K562 (cell line): ENCODE data around the gene NABP2. TPM values are rescaled to one million over a fixed set of nuclear protein-coding genes. Genes with fewer than 3 reads are reported as not detected.

ENCODE experiments used
- CCNT2 ChIP-seq: IDR thresholded peaks from 2 replicates; pipeline ENCODE4 v1.6.1; 2011; ENCODE audit warnings: borderline replicate concordance, low read depth, mild to moderate bottlenecking, moderate library complexity, mixed read lengths, low read length; ENCODE audit not compliant: insufficient read length; ENCODE audit errors: extremely low read depth
- SRSF7 ChIP-seq: fragments of 200-400 bp; formaldehyde crosslinking; optimal IDR thresholded peaks from 2 replicates; pipeline ENCODE3; 2017; ENCODE audit warnings: mild to moderate bottlenecking, low read depth, low read length
- TCF7 ChIP-seq: sonication (generic); IDR thresholded peaks from 2 replicates; pipeline ENCODE4 v1.6.1; 2016; ENCODE audit warnings: antibody characterized with exemption, borderline replicate concordance
- ZNF318 ChIP-seq, 2 experiments: fragments of 450-650 bp; IDR thresholded peaks; 2 replicates each; pipeline ENCODE4 v1.6.1; 2016; ENCODE audit warnings: mild to moderate bottlenecking in 2 of 2, borderline replicate concordance in 1 of 2, low read depth in 1 of 2, moderate library complexity in 1 of 2
- ZNF354B ChIP-seq: fragments of 250-450 bp; sonication (Bioruptor Pico); IDR thresholded peaks from 2 replicates; pipeline ENCODE4 v1.4.0; 2020
- polyA plus RNA-seq, 8 experiments: library from polyadenylated mRNA; depleted of rRNA in 4 of 8; stranded (reverse) in 5 of 8; unstranded in 3 of 8; fragments of >200 nt; fragmentation: Nextera tagmentation in 2 of 8; fragmentation: Illumina TruSeq in 1 of 8; extraction: Ambion mirVana in 2 of 8; extraction: Trizol in 1 of 8; gene quantifications; 2 replicates each; pipeline versions ENCODE4 v1.2.1 to v1.2.3, GENCODE V29; 2011 to 2014; ENCODE audit warnings: inconsistent platforms in 1 of 8, missing spikeins in 1 of 8
- total RNA-seq, 7 experiments: library from RNA; depleted of rRNA in 6 of 7; stranded (reverse); fragments of >200 nt in 6 of 7; fragmentation: Illumina TruSeq in 2 of 7; extraction: Trizol in 2 of 7; gene quantifications; 2 replicates each; pipeline versions ENCODE4 v1.2.1 to v1.2.3, GENCODE V29; 2011 to 2021; ENCODE audit warnings: low replicate concordance in 1 of 7

The NABP2 gene
- total and polyA plus RNA-seq, 9 of the 15 experiments (the other 6 are each of a cell fraction or from before 2014, with no cell fraction given), result 11.3 to 60.6 (median 43.5) TPM

- TF ChIP-seq ZNF318 (IDR thresholded peaks at IDR 0.05; ENCODE audit: borderline replicate concordance in 1 of 2, low read depth in 1 of 2), result no peak
- TF ChIP-seq CCNT2, result no peak
- no peak for TF ChIP-seq SRSF7
- no peak for TF ChIP-seq ZNF354B (CRISPR knock-in tag)
- no peak for TF ChIP-seq TCF7
Observed at GRCh38 chr12:56241424-56242303, 17.5 kb downstream of the NABP2 start (continued).
